ENCODE data around the gene CACNA2D1. TPM values are rescaled to one million over a fixed set of nuclear protein-coding genes. Genes with fewer than 3 reads are reported as not detected.

Gene CACNA2D1
- total RNA-seq, 1 donor from 2014 or later = 4.6 TPM

DNA sequence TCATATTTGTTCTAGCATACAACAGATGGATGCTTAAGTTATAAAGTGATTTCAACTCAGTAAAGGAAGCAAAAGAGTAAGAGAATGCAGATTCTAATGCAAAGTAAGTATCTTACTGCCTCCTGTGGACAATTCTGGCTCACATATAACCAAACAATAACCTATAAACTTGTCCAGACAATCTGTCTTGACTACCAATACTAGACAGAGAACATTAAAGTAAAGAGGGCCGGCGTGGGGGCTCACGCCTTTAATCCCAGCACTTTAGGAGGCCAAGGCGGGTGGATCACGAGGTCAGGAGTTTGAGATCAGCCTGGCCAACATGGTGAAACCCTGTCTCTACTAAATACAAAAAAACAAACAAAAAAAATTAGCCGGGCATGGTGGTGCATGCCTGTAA is 329.3 kb downstream of the CACNA2D1 start:
- DNase-seq (ENCODE audit: low read depth in 2 of 2) = no peak

DNA sequence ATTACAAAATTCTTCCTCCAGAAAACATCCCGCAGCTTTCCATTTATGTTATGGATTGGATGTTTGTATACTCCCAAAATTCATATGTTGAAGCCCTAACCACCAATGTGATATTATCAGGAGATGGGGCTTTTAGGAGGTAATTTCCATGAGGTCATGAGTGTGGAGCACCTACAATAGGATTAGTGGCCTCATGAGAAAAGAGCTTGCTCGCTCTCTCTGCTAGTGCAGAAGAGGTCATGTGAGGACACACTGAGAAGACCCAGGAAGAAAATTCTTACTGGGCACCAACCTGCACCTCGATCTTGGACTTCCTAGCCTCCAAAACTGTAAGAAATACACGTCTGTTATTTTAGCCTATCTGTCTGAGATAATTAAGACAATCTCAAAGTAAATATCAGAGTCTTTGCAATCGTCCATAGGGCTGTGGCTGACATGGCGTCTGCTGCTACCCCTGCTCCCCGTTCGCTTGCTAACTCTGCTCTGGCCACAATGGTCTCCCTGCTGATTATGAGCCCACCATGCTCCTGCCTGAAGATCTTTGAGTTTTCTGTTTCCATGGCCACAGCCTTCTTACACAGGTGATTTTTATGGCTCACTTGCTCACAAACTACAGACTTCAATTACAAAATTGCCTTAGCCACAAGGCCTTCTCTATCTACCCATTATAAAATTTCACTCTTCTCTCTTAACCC is 333.3 kb downstream of the CACNA2D1 start:
- DNase-seq (ENCODE audit: low read depth in 2 of 2) = peak in 1 of 2 donors; percentile 11

DNA sequence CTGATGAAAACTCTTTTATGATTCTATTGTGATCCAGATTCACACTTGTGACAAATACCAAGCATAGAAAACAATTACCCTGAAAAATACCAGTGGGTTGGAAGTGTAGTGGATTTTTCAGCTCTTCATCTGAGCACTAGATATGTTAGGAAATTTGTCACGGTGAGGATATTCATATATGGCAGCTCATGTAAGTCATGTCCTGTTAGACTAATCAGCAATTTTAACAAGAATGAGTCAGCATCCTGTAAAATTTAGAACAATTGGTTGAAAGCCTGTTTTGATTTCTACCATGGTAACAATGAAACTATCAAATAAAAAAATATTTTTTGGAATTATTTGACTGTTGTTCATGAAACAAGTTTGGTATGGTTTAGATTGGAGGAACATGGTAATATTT is 334.3 kb downstream of the CACNA2D1 start:
- DNase-seq (ENCODE audit: low read depth in 2 of 2) = peak; percentile 93 to 95

DNA sequence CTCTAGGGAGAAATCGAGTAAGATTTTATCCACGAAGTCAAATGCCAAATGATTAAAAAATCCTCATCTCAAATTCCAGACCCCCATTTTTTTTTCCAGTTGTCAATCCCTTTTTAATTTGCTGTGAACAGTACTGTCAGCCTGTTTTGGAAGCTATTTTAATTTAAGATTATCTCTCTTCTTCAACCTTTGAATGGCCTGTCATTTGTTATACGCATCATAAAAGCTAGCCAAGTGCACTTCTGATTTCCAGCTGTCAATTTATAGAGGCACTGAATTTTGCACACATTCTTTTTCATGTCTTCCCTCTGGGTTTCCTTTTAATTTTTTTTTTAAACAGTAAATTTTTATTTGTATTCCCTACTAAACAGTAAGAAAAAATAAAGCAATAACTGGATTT is 337.4 kb downstream of the CACNA2D1 start:
- no peak for DNase-seq (ENCODE audit: low read depth in 2 of 2)

DNA sequence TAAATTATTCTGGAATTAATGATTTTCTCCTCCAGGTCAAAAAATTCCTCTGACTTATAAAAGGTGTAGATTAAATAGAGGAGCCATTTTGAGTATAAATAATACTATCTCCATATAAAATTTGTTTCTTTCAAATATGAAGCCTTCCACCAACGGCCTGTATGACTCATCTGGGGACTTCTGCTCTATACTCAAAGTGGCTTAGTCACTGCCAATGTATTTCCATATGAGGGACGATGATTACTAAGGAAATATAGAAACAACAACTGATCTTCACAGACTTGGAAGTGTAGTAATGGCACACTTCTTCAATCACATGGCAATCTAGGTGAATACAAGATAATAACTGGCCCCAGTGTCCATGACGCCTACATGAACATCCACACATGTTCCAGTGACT is 338.1 kb downstream of the CACNA2D1 start:
- peak; percentile 61 to 92 for DNase-seq (ENCODE audit: low read depth in 2 of 2)

DNA sequence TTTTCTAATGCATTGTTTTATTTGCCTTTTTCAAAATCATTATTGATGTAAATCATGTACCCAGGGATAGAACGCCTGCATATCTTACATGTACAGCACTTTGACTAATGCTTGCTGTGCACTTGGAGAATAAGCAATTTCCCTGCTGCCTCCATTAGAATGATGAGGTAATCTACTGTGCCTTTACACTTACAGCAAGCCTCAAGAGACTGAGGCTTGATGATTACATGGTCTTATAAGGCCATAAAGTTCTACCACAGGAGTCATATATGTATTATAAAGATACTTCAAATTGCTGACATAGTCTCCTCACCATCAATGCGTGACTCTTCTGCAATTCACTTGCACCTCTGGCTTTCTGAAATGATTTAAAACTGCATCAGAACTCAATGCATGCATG is 345.2 kb downstream of the CACNA2D1 start:
- DNase-seq (ENCODE audit: low read depth in 2 of 2) = no peak

DNA sequence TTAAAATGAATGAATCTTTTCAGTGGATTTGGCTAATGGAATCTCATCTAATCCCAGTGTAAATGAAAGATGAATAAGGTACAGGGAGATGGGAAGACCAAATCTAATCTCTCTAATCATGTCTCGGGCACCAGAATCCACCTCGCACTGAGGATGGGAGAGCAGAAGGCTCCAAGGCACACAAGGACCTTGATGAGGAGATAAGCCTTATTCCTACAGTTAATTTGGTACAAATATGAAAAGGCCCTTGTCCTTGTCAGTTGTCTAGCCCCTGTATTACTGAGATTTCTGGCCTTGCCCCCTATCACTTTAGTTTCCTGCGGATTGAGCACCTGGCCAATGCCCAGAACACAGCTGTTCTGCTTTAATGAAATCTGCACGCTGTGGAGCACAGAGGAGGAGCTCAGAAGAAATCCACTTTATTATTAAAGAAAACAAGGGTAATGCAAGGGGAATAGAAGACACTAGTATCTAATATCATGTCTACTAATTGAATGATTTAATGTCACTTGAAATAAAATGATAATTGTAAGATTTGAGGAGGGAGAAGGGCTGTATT is 352.4 kb downstream of the CACNA2D1 start:
- no peak for DNase-seq (ENCODE audit: low read depth in 2 of 2)

DNA sequence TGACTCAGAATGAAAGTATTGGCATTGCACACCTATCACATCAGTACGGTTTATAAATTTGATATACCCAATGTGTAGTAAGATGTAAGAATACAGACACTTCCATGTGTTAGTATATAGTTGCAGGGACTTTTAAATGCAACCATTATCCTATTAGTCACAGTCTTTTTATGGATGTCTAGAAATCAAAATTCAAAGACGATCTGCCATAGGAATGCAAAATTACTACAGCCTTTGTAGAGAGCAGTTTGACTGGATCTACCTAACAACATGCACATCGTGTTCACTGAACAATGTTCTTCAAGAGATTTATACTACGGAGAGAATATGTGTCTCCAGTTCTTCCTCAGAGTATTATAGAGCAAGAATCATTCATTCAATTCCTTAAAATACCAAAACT is 356.5 kb downstream of the CACNA2D1 start:
- no peak for DNase-seq (ENCODE audit: low read depth in 2 of 2)

DNA sequence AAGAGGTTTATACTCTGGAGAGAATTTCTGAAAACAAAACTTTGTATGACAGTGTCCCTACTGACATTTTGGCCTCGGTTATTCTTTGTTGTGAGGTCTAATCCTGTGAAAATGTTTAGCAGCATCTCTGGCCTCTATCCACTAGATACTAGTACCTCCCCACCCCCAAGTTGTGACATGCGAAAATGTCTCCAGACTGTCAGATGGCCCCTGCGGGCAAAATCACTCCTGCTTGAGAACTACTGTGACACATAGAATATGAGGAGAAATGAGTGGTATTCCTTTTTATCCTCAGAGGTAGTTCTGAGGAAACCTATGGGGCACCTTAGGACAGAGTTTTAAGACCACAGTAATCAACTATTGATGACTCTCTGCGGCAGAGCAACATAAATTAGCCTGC is 358.5 kb downstream of the CACNA2D1 start:
- no peak for DNase-seq (ENCODE audit: low read depth in 2 of 2)

DNA sequence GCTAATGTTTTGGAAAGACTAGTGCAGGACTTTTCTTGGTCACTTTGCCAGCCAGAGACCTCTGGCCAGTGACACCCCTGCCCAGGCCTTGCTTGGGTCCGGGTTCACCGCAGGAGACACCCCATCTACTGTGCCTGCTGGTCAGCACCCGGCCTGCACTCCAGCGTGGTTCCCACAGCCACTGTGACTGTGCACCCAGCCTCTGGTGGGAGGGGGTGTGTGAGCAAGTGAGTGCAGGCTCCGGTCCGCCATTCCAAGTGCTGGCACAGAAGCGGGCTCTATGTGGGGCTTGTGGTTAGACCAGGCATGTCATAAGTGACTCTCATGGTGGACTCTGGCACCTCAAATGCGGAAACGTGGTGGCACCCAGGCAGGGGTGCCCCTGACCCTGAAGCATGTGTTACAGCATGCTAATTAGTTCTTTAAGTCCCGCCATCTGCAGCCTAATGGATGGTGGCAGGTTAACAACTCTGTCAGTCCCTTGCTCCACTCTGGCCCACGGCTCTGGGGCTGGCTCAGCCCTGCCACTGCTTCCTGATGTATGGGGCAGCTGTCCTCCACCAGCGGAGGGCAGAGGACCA is 361.8 kb downstream of the CACNA2D1 start:
- DNase-seq (ENCODE audit: low read depth in 2 of 2) = no peak

DNA sequence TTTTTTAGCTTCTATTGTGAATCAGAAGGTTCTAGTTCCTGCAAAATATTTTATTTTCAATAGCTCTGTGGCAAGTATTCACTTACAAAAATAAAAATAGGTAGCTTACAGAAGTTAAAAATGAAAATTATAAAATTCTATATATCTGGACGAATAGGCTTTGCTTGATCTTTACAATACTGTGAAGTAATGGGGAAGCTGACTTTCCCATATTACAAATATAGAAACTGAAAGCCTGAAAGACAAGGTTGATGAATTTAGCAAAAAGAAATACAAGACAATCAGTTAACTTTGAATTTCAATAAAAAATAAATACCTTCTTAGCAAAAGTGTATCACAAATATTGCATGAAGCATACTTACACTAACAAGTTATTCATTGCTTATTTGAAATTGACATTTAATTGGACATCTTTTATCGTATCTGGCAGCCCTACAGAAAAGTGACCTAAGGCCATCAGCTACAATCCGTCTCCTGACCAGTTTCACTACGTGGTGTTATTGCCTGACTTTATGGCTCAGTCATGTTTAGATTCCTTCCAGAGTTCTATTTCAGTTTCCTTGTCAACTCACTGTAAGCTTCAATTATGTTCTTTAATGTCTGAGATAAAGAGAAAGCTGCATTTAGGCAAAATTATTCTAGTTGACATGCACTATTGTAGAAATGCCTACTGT is 363.2 kb downstream of the CACNA2D1 start:
- DNase-seq (ENCODE audit: low read depth in 2 of 2) = no peak

DNA sequence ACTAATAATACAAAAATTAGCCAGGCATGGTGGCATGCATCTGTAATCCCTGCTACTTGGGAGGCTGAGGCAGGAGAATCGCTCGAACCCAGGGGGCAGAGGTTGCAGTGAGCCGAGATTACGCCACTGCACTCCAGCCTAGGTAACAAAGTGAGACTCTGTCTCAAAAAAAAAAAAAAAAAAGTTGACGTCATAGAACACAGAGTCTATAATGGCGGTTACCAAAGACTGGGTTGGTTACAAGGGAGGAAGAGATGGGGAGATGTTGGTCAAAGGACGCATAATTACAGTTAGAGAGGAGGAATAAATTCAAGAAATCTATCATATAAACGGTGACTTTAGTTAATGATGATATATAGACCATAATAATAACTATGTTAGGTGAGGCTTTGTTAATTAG is 364.1 kb downstream of the CACNA2D1 start:
- no peak for DNase-seq (ENCODE audit: low read depth in 2 of 2)

DNA sequence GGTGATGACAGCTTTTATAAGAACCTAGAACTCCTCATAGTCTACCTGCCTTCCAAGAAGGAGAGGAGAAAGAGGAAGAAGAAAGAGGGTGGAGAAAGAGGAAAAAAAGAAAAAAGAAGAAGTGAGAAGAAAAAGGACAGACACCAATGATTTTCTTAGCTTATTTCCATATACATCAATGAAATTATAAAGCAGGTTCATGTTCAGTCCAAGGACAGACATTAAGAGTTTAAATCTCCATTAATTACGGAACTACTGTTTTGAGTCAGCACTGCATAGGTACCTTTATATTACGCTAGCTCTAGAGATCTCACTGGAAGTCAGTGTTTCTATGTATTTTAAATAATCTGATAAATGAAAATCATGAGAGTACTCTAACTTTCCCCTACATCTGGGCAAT is 364.8 kb downstream of the CACNA2D1 start:
- DNase-seq (ENCODE audit: low read depth in 2 of 2) = no peak

DNA sequence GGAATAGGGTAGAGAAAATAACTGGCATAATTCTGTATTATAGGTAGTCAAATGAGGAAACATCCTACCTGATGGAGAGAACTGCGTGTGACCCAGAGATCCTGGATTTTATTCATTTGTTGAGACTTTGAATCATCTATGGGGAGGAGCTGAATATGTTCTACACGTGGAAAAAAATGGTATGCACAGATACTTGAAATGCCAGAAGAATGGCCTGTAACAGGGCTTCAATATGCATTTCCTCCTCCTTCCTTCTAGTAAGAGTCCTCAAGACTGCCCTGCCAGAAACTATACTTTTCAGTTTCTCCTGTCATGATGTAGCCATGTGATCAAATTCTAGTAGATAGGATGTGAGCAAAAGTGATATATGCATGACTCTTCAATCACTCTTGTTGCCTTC is 372.1 kb downstream of the CACNA2D1 start:
- DNase-seq (ENCODE audit: low read depth in 2 of 2) = no peak

DNA sequence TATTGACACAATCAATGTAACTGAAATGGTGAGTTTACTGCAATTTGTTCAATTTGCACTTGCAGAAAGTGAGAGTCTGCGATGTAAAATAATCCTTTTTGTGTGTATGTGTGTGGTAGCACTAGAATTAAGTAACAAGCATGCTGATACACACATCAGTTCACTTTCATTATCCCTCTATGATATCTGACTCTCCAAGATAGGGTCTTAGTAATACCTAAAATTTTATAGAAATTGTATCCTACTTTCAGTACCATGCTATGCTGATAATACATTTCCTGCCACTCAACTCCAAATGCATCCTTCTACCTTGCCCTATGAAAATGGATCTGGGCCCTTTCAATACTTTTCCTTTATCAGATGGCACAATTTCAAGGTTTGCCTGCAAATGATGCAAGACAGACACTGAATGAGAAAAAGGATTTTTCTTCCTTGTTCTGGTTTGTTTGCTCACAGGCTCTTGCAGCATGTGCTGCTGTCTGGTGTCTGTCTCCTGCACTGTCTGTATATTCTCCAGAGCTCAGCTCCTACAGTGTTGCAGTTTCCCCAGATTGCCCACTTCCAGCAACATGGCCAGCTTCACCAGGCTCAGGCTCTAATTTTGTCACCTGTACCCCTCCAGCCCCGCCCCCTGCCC is 375.8 kb downstream of the CACNA2D1 start:
- DNase-seq (ENCODE audit: low read depth in 2 of 2) = no peak

DNA sequence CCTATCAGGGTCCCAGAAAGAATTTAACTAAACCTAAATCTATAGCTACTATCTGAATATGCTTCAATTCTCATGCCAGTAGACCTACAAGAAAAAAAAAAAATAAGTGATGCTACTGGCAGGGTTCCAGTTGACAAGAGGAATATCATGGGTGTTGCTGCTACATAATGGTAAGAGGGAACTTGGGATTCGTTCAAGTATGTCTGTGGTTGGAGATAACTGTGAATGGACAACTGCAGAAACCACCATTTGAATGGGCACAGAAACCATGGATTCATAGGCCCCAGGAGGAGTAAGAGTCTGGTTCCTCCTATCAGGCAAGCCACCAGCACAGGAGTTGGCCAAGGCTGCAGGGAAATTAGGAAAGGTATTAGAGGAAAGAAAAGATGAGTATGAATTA is 386.1 kb downstream of the CACNA2D1 start:
- DNase-seq (ENCODE audit: low read depth in 2 of 2) = no peak

DNA sequence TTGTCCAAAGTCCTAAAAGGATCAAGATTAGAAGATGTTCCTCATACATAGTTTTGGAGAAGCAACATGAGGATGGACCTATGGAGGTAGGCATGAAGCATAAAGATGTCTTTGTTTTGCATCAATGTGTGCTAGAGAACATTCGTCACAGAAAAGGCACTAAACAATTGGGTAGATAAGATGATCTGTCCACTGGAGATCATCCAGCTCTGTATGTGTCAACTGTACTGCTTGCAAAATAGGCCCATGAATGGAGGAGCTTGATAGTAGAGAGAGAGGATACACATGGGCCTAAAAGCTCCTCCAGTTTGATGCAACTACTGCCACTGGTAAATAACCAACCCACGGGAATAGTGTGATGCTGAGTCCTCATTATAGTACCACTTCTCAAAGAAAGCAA is 387.3 kb downstream of the CACNA2D1 start:
- no peak for DNase-seq (ENCODE audit: low read depth in 2 of 2)

DNA sequence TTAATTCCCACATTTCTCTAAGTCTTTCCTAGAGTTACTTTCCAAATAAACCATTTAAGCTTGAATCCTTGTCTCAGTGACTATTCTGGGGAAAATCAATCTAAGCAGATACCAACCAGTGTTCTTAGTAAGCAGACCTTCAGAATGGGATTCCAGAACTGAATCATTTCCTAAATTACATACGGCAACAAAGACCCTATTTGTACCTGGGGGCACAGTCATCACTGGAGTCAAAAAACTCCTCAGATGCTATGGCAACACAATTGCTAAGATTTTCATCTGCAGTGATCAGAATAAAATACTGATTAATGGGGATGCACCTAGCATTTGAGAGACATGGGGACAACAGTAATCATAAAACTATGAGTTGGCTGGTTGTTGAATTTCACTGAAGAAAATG is 389.0 kb downstream of the CACNA2D1 start:
- peak in 1 of 2 donors; percentile 16 for DNase-seq (ENCODE audit: low read depth in 2 of 2)

DNA sequence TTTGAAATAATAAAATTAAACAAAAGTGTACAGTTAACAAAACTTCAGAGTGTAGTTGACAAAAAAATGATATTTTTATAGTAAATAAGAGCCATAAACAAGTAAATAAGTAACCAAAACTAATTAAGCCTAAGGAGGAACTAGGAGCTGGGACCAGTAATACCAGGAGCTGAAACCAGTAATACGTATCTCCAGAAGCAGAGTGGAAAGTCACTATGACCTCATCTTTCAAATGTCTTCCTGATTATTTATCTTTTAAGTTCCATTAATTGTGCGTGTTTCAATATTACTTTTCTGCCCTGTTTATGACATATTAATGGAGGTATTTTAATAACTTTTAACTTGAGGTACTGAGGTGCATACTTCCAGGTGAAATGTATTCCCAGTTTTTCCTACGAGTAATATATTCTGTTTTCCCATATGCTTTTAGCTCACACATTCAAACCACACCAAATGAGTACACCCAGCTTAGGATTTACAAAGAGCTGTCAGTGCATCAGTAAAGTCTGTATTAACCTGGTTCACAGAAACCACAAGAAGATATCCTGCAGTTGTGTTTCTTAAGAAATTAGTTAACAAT is 390.0 kb downstream of the CACNA2D1 start:
- peak in 1 of 2 donors; percentile 22 for DNase-seq (ENCODE audit: low read depth in 2 of 2)

DNA sequence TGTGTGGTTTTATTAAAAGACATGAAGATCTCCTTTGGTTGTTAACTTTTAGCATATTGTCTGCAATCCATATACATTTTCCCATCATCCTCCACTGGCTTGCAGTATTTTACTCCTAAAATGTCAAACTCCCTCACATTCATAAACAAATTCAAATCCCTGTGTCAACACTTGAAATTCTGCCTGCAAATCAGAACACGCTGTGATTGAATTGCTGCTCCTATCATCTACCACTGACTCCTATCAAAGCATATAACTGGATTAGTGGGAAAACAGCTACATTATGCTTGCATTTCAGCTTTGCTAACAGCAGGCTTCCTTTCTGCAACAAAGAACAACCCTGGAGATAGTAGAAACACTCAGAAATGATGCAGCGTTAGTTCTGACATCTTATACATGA is 392.0 kb downstream of the CACNA2D1 start:
- no peak for DNase-seq (ENCODE audit: low read depth in 2 of 2)

DNA sequence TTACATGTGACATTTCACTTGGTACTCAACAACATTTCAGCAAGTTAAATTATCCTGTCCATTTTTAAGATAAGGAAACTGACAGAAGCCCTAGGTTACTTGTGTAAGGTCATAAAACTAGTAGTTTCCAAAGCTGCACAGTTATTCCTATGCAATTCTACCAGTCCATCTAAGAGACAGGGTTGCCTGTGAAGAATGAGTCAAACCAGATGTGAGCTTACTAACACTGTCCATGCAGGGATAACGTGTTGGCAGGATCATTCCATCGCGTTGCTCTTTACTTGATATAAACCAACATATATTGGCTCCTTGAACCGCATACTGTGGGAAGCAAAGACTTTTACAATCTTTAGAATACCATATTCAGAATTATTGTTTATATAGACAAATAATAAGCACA is 392.8 kb downstream of the CACNA2D1 start:
- DNase-seq (ENCODE audit: low read depth in 2 of 2) = peak in 1 of 2 donors; percentile 25

All from lung microvascular endothelial cell (primary cell).